DOHH2 (cell line): Measurements from ENCODE around the gene DACT1.

Experiments
- EZH2phosphoT487 ChIP-seq: fragments of 200-600 bp; sonication (generic); IDR thresholded peaks from 2 replicates; pipeline ENCODE4 v1.6.1; 2017; ENCODE audit warnings: borderline replicate concordance, mild to moderate bottlenecking, antibody characterized with exemption, low read length, moderate library complexity, mixed read lengths
- TF ChIP-seq, protein P1 (sequence below): fragments of 200-600 bp; sonication (generic); IDR thresholded peaks from one replicate; pipeline ENCODE4 v1.5.1; 2014; ENCODE audit warnings: antibody characterized with exemption, mild to moderate bottlenecking, low read depth, low read length; ENCODE audit not compliant: poor library complexity, severe bottlenecking

- no peak for TF ChIP-seq EZH2phosphoT487
- TF ChIP-seq, protein P1, sequence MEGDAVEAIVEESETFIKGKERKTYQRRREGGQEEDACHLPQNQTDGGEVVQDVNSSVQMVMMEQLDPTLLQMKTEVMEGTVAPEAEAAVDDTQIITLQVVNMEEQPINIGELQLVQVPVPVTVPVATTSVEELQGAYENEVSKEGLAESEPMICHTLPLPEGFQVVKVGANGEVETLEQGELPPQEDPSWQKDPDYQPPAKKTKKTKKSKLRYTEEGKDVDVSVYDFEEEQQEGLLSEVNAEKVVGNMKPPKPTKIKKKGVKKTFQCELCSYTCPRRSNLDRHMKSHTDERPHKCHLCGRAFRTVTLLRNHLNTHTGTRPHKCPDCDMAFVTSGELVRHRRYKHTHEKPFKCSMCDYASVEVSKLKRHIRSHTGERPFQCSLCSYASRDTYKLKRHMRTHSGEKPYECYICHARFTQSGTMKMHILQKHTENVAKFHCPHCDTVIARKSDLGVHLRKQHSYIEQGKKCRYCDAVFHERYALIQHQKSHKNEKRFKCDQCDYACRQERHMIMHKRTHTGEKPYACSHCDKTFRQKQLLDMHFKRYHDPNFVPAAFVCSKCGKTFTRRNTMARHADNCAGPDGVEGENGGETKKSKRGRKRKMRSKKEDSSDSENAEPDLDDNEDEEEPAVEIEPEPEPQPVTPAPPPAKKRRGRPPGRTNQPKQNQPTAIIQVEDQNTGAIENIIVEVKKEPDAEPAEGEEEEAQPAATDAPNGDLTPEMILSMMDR: no peak
Measured at GRCh38 chr14:58680698-58681097, 42.9 kb downstream of the DACT1 start.
